BE2C (cell line): ENCODE results near the gene PPM1B.

Experiments used
- DNase-seq: peaks from one replicate; pipeline ENCODE4 v3.0.0-alpha.2; 2020
- H3K27me3 ChIP-seq: fragments of 250-450 bp; sonication (Bioruptor Pico); 2 replicates; pipeline ENCODE4 v1.5.1; 2020; ENCODE audit warnings: mild to moderate bottlenecking
- H3K36me3 ChIP-seq: fragments of 250-450 bp; sonication (Bioruptor Pico); 2 replicates; pipeline ENCODE4 v1.5.1; 2020; ENCODE audit warnings: mild to moderate bottlenecking
- H3K4me1 ChIP-seq: fragments of 250-450 bp; sonication (Bioruptor Pico); 2 replicates; pipeline ENCODE4 v1.5.1; 2020
- H3K4me3 ChIP-seq: 2 replicates; pipeline ENCODE4 v1.5.1; 2011; ENCODE audit warnings: low read depth, low read length
- H3K9me3 ChIP-seq: fragments of 250-450 bp; sonication (Bioruptor Pico); 2 replicates; pipeline ENCODE4 v1.5.1; 2020
- CTCF ChIP-seq: IDR thresholded peaks from 2 replicates; pipeline ENCODE4 v1.5.1; 2012; ENCODE audit warnings: mild to moderate bottlenecking, low read depth, low read length

The PPM1B gene

GRCh38 chr2:44273076-44273475 is 104.4 kb downstream of the PPM1B start:
- no peak for TF ChIP-seq CTCF
- DNase-seq = no peak
- no peaks in the 10 kb centered on the region for H3K36me3 ChIP-seq
- H3K9me3 ChIP-seq = no peaks in the 10 kb centered on the region
- no peaks in the 10 kb centered on the region for H3K4me1 ChIP-seq
- H3K27me3 ChIP-seq = no peaks in the 10 kb centered on the region
- H3K4me3 ChIP-seq = no peak overlapping the region

- no peaks in the 10 kb centered on the region for H3K4me1 ChIP-seq
- H3K36me3 ChIP-seq = no peaks in the 10 kb centered on the region
- no peaks in the 10 kb centered on the region for H3K27me3 ChIP-seq
- TF ChIP-seq CTCF = no peak
- no peak overlapping the region for H3K4me3 ChIP-seq
- H3K9me3 ChIP-seq = no peaks in the 10 kb centered on the region
- no peak for DNase-seq
These were observed 104.9 kb downstream of the PPM1B start for GRCh38 chr2:44273596-44273995.

- Histone ChIP-seq H3K36me3 (no peaks in the 10 kb centered on the region), H3K4me3 (no peak overlapping the region), H3K27me3 (no peaks in the 10 kb centered on the region), H3K4me1 (no peaks in the 10 kb centered on the region), H3K9me3 (no peaks in the 10 kb centered on the region)
- DNase-seq = no peak
- TF ChIP-seq CTCF = no peak
These were observed 107.2 kb downstream of the PPM1B start for GRCh38 chr2:44275927-44276303.

- H3K4me1 ChIP-seq = no peaks in the 10 kb centered on the region
- no peaks in the 10 kb centered on the region for H3K36me3 ChIP-seq
- no peak for DNase-seq
- no peak for TF ChIP-seq CTCF
- no peak overlapping the region for H3K4me3 ChIP-seq
- no peaks in the 10 kb centered on the region for H3K9me3 ChIP-seq
- H3K27me3 ChIP-seq = no peaks in the 10 kb centered on the region
These were observed 108.9 kb downstream of the PPM1B start for GRCh38 chr2:44277541-44277940.

GRCh38 chr2:44280869-44281268 is 112.2 kb downstream of the PPM1B start:
- no peak for DNase-seq
- no peak for TF ChIP-seq CTCF
- H3K36me3 ChIP-seq = no peaks in the 10 kb centered on the region
- H3K4me1 ChIP-seq = no peaks in the 10 kb centered on the region
- no peaks in the 10 kb centered on the region for H3K27me3 ChIP-seq
- H3K9me3 ChIP-seq = no peaks in the 10 kb centered on the region
- H3K4me3 ChIP-seq = no peak overlapping the region
